Effector memory CD8-positive, alpha-beta T cell (primary cell): ENCODE measurements around the gene FAM83E.

Experiments
- ATAC-seq: fragments of 150-1000 bp; cut with Tn5 transposase; replicated peaks from 2 replicates; pipeline ENCODE4 v1.10.0; 2021; ENCODE audit warnings: mild to moderate bottlenecking, moderate library complexity
- DNase-seq, 3 experiments: peaks; one replicate each; pipeline ENCODE4 v3.0.0; 2021
- H3K27ac Mint-ChIP-seq, 2 donors: one replicate each; pipeline ENCODE4 v1.8.0; 2022; ENCODE audit warnings: mild to moderate bottlenecking in 2 of 2, mixed read lengths in 2 of 2, moderate library complexity in 2 of 2
- H3K27me3 Mint-ChIP-seq, 2 donors: one replicate each; pipeline ENCODE4 v1.8.0; 2022; ENCODE audit warnings: mixed read lengths in 2 of 2
- H3K36me3 Mint-ChIP-seq: one replicate; pipeline ENCODE4 v1.8.0; 2022; ENCODE audit warnings: mild to moderate bottlenecking, moderate library complexity, mixed read lengths; ENCODE audit not compliant: insufficient read depth
- H3K4me1 Mint-ChIP-seq, 2 donors: one replicate each; pipeline ENCODE4 v1.8.0; 2022; ENCODE audit warnings: low read depth in 2 of 2, mixed read lengths in 2 of 2
- H3K4me3 Mint-ChIP-seq, 2 donors: one replicate each; pipeline ENCODE4 v1.8.0; 2022; ENCODE audit warnings: mild to moderate bottlenecking in 2 of 2, mixed read lengths in 2 of 2, moderate library complexity in 2 of 2
- H3K9me3 Mint-ChIP-seq, 2 donors: one replicate each; pipeline ENCODE4 v1.8.0; 2022; ENCODE audit warnings: mixed read lengths in 2 of 2

Gene FAM83E

GRCh38 chr19:48648134-48648533 is 33.3 kb upstream of the FAM83E start:
- DNase-seq (no peak), ATAC-seq (no peak)
- Mint-ChIP-seq H3K4me3 (peak overlapping the region in 1 of 2 donors; percentile 27), H3K27me3 (no peaks in the 10 kb centered on the region), H3K36me3 (peaks cover 11% of the 10 kb centered on the region), H3K9me3 (no peaks in the 10 kb centered on the region), H3K27ac (peak overlapping the region; percentile 93 to 98), H3K4me1 (peaks cover 33% of the 10 kb centered on the region in 2 donors)

DNA sequence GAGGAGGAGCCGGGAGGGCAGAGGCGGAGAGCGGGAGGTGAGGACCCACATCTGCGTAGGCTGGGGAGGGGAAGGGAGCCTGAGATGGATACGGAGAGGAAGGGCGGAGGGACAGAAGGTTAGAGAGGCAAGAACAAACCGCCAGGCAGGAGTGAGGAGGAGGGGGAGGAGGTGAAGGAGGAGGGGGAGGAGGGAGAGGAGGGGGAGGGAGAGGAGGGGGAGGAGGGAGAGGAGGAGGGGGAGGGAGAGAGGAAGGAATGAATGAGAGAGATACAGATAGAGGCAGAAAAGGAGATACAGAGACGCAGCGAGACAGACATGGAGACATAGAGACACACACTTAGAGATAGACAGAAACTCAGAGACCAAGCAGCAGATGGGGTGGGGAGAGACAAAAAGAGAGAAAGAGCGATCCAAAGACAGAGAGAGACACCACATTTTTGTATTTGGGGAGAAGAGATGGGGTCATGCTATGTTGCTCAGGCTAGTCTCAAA is 31.9 kb upstream of the FAM83E start:
- Mint-ChIP-seq H3K9me3 (no peaks in the 10 kb centered on the region), H3K36me3 (peaks cover 11% of the 10 kb centered on the region), H3K4me3 (peak overlapping the region; percentile 90 to 95), H3K27ac (peak overlapping the region; percentile 93 to 98), H3K4me1 (peaks cover 33 to 35% of the 10 kb centered on the region in 2 donors), H3K27me3 (no peaks in the 10 kb centered on the region)
- no peak for ATAC-seq
- DNase-seq = no peak

GRCh38 chr19:48646001-48646721 is 31.3 kb upstream of the FAM83E start, which contains the start of gene CA11:
Gene CA11, minus strand, starts transcription at chr19:48646187. Its CDS starts 555 bp downstream, at chr19:48645632.
- DNase-seq (peak; percentile 93 to 96 (median 93)), ATAC-seq (peak; percentile 81)
- Mint-ChIP-seq H3K36me3 (peaks cover 11% of the 10 kb centered on the region), H3K9me3 (no peaks in the 10 kb centered on the region), H3K27me3 (no peaks in the 10 kb centered on the region), H3K4me1 (peaks cover 33 to 35% of the 10 kb centered on the region in 2 donors), H3K27ac (peak within 1 kb of the TSS; percentile 93 to 98), H3K4me3 (peak within 1 kb of the TSS; percentile 90 to 95)

- peak overlapping the region; percentile 90 to 95 for H3K4me3 Mint-ChIP-seq
- no peak for DNase-seq
- H3K27ac Mint-ChIP-seq = peak overlapping the region; percentile 93 to 98
- H3K9me3 Mint-ChIP-seq = no peaks in the 10 kb centered on the region
- no peak for ATAC-seq
- peaks cover 33% of the 10 kb centered on the region in 2 donors for H3K4me1 Mint-ChIP-seq
- peaks cover 11% of the 10 kb centered on the region for H3K36me3 Mint-ChIP-seq
- no peaks in the 10 kb centered on the region for H3K27me3 Mint-ChIP-seq
Observed at GRCh38 chr19:48645620-48646000, 30.7 kb upstream of the FAM83E start.

DNA sequence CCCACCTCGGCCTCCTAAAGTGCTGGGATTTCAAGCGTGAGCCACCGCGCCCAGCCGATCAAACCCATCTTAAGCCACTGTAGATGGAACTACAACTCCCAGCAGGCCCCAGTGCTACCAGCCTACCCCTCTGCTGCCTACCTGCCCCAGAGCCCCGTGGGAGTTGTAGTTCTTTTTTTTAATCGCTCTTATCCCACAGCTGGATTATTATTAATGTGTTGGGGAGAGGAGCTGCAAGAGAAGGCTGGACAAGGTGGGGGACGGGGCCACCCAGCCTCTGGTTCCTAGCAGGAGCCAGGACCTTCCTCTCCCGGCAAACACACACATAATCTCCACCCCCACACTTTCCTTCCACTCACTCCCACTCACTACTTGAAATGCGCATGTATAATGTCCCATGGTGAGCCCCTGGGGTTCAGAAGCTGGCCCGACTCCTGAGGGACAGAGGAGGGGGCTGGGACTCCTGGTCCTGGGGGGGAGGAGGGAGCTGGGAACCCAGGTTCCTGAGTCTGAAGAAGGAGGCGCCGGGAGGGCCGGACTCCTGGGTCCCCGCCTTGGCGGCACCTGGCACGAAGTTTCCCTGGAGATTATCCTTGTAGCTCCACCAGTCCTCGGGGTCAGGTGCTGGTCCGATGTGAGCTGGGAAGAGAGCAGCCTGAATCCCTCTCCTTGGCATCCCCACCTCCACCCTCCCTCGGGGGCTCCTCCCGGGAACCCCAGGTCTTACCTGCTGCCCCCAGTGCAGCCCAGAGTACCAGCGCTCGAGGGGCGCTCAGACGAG is 30.2 kb upstream of the FAM83E start:
- peak; percentile 58 for ATAC-seq
- Mint-ChIP-seq H3K4me3 (peak overlapping the region; percentile 90 to 95), H3K36me3 (peaks cover 12% of the 10 kb centered on the region), H3K27ac (peak overlapping the region; percentile 93 to 98), H3K9me3 (no peaks in the 10 kb centered on the region), H3K27me3 (no peaks in the 10 kb centered on the region), H3K4me1 (peaks cover 33 to 35% of the 10 kb centered on the region in 2 donors)
- peak; percentile 66 to 72 (median 68) for DNase-seq

DNA sequence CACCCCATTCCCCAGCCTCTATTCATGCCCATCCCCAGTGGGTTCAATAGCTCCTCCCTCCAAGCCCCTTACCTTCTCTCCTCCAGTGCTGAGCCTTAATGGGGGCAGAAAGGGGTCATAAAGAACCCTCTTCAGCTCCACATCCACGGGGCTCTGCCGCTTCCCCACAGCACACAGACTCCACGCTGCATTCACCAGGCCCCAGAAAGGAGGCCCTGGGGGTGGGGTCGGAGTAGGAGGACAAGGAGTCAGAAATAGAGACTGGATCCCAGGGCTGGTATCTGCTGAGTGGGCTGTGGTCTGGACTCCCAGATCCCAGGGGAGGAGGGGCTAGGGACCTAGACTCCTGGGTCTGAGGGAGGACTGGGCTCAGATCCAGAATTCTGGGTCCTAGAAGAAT is 29.5 kb upstream of the FAM83E start:
- peak overlapping the region in 1 of 2 donors; percentile 93 for H3K27ac Mint-ChIP-seq
- DNase-seq (no peak), ATAC-seq (no peak)
- H3K4me1 Mint-ChIP-seq = peaks cover 29 to 35% of the 10 kb centered on the region in 2 donors
- peak overlapping the region in 1 of 2 donors; percentile 90 for H3K4me3 Mint-ChIP-seq
- no peaks in the 10 kb centered on the region for H3K9me3 Mint-ChIP-seq
- peaks cover 11% of the 10 kb centered on the region for H3K36me3 Mint-ChIP-seq
- no peaks in the 10 kb centered on the region for H3K27me3 Mint-ChIP-seq

GRCh38 chr19:48642862-48643261 is 28.0 kb upstream of the FAM83E start:
- peaks cover 10% of the 10 kb centered on the region for H3K36me3 Mint-ChIP-seq
- no peak for DNase-seq
- no peak for ATAC-seq
- no peaks in the 10 kb centered on the region for H3K27me3 Mint-ChIP-seq
- H3K4me3 Mint-ChIP-seq = no peak overlapping the region
- peaks cover 33 to 40% of the 10 kb centered on the region in 2 donors for H3K4me1 Mint-ChIP-seq
- H3K9me3 Mint-ChIP-seq = peaks cover 0 to 2% of the 10 kb centered on the region in 2 donors
- H3K27ac Mint-ChIP-seq = no peak overlapping the region

GRCh38 chr19:48641850-48642249 is 27.0 kb upstream of the FAM83E start:
- Mint-ChIP-seq H3K4me1 (peaks cover 31 to 37% of the 10 kb centered on the region in 2 donors), H3K36me3 (peaks cover 16% of the 10 kb centered on the region), H3K27me3 (no peaks in the 10 kb centered on the region), H3K4me3 (no peak overlapping the region), H3K9me3 (peaks cover 0 to 2% of the 10 kb centered on the region in 2 donors), H3K27ac (no peak overlapping the region)
- no peak for DNase-seq
- ATAC-seq = no peak

GRCh38 chr19:48639483-48640375 is 24.9 kb upstream of the FAM83E start:
- Mint-ChIP-seq H3K9me3 (peaks cover 0 to 2% of the 10 kb centered on the region in 2 donors), H3K4me3 (peak overlapping the region; percentile 45 to 62), H3K27me3 (no peaks in the 10 kb centered on the region), H3K4me1 (peaks cover 30 to 33% of the 10 kb centered on the region in 2 donors), H3K27ac (peak overlapping the region in 1 of 2 donors; percentile 96), H3K36me3 (peaks cover 25% of the 10 kb centered on the region)
- no peak for DNase-seq
- no peak for ATAC-seq

DNA sequence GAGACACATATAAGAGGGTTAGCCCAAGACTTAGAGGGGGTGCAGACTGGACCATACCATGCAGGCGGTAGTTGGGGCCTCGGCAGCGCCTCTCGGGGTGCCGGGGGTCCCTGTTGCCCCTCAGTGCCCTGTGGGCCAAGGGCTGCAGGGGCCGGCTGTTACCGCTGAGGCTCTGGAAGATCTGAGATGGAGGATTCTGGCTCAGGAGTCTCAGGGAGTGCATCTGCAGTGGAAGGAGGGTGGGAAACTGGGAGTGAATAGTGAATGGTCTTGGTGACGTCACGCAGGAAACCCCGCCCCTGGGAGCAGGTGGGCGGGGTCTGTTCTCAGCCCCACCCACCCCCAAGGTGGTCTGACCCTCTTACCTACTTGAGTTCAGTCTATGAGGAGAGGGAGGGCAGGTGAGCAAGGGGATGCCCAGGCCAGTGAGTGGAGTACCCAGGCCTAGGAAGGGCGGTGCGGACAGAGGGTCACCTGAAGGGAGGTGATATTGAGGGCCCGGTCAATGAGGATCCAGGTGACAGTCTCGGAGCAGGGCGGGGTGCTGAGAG is 24.0 kb upstream of the FAM83E start:
- Mint-ChIP-seq H3K4me1 (peaks cover 33 to 41% of the 10 kb centered on the region in 2 donors), H3K27ac (peak overlapping the region; percentile 96 to 98), H3K4me3 (peak overlapping the region; percentile 90 to 98), H3K9me3 (peaks cover 0 to 2% of the 10 kb centered on the region in 2 donors), H3K36me3 (peaks cover 25% of the 10 kb centered on the region), H3K27me3 (no peaks in the 10 kb centered on the region)
- DNase-seq (no peak), ATAC-seq (no peak)

GRCh38 chr19:48637948-48638830 is 23.3 kb upstream of the FAM83E start:
- DNase-seq (peak in 2 of 3 experiments; percentile 79 to 84), ATAC-seq (peak; percentile 46)
- H3K27me3 Mint-ChIP-seq = no peaks in the 10 kb centered on the region
- H3K36me3 Mint-ChIP-seq = peaks cover 28% of the 10 kb centered on the region
- peak overlapping the region; percentile 96 to 98 for H3K27ac Mint-ChIP-seq
- H3K4me1 Mint-ChIP-seq = peaks cover 35 to 41% of the 10 kb centered on the region in 2 donors
- H3K9me3 Mint-ChIP-seq = peaks cover 0 to 2% of the 10 kb centered on the region in 2 donors
- peak overlapping the region; percentile 90 to 98 for H3K4me3 Mint-ChIP-seq
